Myocyte (in vitro differentiated cells): ENCODE measurements around the gene RIC3. TPM values are rescaled to one million over a fixed set of nuclear protein-coding genes. Genes with fewer than 3 reads are reported as not detected.
A peak's percentile ranks its signal among the peaks of the same experiment; 100 is the strongest.

Experiments
- DNase-seq: peaks from one replicate; pipeline ENCODE4 v3.0.0-alpha.2; 2012; ENCODE audit warnings: low read depth
- total RNA-seq: library from RNA; depleted of rRNA; stranded (reverse); fragments of >200 nt; gene quantifications from 2 replicates; pipeline ENCODE4 v1.2.3, GENCODE V29; 2014

RIC3 gene
- total RNA-seq, 1 donor from 2014 or later = not detected

DNA sequence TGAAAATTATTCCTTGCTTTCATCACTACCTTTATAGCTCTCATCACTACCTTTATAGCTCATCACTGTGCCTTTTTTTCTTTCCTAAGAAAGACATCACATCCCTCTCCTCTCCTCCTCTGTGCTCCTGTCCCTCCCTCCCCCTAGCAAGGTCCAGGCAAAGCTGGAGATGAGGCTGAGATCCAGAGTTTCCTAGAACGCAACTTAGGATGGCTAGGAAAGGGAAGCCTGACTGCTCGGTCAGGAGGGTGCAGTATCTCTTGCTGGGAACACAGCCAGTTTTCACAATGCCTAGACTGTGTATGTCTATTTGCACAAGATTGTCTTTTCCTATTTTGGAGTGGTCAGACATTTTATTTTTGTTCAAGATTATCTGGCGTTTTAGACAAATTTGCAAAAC is 63.2 kb downstream of the RIC3 start:
- no peak for DNase-seq

DNA sequence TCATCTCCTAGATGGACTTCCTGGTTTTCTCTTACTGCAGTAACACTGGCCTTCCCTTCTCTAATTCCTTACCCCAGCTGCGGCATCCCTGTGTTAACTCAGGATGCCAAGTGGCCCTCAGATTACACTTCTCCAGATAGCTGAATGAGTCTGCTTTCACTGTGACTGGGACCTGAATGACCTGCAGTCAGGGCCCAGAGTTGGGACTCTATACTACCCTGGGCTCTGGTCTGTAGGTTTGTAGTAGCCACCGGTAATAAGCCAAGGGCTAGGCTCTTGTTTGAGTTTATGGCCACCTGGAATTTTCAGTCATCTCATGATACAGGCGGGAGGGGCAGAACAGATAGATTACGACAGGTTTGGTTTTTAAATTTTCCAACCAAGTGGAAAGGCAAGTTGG is 63.7 kb downstream of the RIC3 start:
- DNase-seq = no peak

DNA sequence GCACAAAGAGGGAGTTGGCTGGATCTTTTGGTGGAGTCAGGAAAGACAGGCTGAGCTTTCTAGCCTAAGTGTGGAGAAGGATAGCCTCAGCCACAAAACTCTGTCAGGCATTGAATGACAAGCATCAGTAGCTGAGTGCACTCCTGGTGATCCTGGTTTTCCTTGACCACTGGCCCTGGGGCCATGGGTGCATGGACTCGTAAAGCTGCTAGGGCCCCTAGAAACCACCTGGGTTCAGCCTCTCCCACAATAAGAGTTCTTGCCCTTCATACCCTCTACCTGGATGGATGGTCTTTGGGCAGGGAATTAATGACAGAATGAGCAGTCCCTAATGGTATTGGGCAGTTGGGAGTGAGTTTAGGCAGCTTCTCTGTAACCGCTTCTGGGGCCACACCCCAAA is 64.9 kb downstream of the RIC3 start:
- no peak for DNase-seq

DNA sequence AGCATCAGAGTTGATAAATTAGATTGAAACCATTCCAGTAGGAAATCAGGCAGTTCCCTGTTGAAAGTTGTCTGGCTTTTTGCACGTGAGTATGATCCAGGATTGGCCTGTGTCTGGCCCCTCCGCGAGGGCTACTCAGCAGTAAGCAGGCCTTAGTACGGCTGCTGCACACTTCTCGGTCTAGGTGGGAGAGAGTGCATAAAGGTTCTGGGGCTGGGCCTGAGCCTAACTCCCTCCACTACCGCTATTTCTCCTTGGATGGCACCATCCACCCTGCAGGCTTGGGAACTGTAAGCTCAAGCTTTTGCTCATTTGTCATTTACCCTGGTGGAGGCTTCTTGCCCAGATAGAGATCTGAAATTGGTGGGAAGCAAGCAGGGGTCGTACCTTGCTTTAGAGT is 65.9 kb downstream of the RIC3 start:
- no peak for DNase-seq

DNA sequence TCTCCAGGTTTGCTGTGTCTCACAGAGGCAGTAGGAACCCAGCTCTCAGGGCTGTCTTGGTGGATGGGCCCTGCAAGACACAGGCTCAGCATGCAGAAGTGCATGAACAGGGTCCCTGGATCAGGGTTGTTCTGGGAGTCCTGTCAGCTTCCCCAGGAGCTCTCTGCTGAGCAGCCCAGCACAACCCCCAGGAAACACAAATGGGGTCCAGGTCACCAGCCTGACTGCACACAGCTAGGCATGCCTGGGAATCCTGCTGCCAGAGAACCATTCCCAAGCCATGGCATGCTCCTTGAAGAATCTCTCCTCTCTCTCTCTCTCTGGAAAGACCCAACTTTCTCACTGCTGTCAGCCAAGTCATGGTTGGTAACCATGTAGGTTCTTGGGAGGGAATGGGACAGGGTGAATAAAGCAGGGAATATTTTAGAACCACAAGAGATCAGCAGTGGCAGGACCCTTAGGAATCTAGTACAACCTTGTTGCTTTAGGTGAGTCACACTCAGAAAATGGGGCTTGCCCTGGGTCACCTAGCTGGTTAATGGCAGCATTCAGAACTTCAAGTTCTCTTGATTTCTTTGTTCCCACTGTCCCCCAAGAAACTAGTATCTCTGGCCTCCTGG is 66.4 kb downstream of the RIC3 start:
- DNase-seq = no peak

DNA sequence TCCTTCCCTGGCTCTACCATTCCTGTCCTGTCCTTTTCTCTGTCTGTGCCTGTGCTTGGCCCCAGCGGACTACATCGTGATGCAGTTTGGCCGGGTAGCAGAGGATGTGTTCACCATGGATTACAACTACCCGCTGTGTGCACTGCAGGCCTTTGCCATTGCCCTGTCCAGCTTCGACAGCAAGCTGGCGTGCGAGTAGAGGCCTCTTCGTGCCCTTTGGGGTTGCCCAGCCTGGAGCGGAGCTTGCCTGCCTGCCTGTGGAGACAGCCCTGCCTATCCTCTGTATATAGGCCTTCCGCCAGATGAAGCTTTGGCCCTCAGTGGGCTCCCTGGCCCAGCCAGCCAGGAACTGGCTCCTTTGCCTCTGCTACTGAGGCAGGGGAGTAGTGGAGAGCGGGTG is 67.4 kb downstream of the RIC3 start:
- DNase-seq = no peak

DNA sequence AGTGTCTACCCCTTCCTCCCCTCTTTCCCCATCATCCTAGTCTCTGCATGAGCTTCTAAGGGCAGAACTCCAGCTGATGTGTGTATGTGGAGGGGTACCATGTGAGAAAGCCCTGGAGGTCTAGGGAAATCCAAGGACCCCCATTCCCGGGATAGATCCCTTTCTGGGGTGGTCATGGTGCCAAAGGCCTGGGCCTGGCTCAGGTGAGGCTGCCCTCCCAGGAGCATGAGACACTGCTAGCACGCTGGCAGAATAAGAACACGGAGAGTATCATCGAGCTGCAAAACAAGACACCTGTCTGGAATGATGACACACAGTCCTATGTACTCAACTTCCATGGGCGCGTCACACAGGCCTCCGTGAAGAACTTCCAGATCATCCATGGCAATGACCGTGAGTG is 68.2 kb downstream of the RIC3 start:
- DNase-seq = no peak

DNA sequence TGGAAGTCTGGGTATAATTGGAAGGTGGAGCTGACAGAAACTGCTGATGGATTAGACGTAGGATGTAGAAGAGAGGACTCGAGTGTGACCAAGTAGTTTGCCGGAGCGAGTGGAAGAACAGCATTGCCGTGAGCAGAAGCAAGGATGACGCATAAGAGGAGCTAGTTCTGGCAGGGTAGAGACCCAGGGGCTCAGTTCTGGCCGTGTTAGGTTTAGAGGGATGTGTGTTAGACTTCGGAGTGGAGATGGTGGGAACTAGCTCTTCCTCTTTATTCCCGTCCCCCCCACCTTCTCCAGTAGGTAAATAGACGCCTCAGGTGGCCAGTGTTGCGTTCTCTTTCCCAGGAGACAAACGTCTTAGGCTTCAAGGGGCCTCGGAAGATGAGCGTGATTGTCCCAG is 68.7 kb downstream of the RIC3 start:
- DNase-seq = no peak

DNA sequence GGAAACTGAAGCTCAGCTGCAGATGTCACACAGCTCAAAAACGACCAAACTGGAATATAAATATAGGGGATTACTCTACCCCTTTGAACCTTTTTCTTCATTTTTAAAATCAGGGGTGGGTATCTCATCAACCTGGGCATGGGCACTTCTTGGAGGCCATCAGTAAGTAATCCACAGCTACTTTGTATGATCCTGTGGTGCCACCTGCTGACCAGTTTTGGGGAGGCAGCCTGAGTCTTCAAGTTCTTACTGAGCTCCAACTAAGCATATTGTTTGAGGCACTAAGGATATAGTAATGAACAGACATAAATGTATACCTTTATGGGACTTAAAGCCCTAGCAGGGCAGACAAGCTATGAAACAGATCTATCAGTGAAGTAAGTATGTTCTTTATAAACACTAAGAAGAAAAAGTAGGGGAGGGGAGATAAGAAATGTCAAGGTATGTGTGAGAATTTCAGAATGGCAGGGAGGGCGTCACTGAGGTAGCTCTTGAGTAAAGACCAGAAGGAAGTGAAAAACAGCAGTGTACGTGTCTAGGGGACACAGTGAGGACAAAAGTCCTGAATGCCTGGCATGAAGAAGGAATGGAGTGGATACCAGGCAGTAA is 69.4 kb downstream of the RIC3 start:
- peak; percentile 84 for DNase-seq

DNA sequence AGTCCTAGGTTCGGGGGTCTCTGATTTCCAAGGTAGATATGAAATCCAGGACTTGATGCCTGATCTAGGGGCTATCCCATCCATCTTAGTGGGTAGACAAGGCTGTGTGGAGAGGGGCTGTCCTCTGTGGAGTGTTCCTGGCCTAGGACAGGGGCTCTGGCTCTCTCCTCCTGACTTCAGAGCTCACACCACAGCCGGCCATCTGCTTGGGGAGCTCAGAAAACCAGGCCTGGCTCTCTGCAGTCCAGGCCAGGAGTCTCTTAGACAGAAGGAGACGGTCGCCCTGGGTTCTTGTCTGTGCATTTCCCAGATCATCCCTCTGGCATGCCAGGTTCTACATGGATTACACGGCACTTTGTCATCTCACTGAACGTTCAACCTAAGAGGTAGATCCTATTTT is 69.9 kb downstream of the RIC3 start:
- no peak for DNase-seq

DNA sequence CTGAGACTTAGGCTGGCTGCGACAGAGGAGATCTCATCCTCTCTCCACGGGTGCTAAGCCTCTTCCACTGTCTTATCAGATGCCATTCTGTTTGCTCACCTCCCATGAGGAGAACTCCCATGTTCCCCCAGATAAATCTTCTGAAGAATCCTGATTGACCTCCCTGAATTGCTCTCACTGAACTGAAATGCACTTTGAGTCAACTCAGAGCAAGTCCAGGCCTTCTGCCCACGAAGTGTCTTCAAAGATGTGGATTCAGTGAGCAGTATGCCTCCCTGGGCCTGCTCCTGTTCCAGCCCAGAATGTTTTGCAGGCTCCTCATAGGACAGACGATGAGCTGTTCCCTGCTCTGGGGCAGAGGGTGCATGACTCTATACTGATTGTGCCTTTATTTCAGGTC is 70.5 kb downstream of the RIC3 start:
- DNase-seq = no peak

DNA sequence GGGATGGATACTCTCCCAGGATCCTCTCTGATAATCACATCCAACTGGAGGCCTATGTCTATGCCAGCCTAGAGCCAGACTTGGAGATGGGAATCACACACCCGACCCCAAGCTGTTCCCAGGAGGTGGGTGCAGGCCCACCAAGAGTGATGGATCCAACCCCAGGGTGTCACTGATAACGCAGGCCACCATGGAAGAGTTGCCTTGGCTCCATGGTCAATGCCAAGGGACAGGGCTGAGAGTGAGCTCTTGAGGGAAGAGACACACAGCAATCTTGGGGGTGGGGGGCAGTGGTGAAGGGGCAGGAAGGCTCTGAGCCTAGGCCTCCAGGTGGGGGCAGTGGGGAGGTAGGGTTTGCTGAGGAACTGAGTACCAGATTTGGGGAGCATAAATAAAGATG is 70.9 kb downstream of the RIC3 start:
- DNase-seq = no peak

DNA sequence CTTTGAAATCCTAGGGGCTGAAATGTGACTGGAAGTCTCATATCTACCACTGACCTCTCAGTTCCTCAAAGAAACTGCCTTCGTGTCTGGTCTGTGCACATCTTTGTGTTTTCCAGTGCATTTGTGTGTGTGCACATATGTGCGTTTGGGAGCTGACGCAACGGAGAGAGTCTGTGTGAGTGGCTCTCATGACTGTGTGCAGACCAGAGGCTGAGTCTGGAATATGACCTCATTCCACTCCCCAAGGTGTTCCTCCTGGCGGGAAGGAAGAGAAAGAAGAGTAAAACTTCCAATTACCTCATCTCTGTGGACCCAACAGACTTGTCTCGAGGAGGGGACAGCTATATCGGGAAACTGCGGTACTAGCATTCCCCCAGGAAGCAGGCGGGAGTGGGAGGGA is 71.4 kb downstream of the RIC3 start:
- DNase-seq = no peak

DNA sequence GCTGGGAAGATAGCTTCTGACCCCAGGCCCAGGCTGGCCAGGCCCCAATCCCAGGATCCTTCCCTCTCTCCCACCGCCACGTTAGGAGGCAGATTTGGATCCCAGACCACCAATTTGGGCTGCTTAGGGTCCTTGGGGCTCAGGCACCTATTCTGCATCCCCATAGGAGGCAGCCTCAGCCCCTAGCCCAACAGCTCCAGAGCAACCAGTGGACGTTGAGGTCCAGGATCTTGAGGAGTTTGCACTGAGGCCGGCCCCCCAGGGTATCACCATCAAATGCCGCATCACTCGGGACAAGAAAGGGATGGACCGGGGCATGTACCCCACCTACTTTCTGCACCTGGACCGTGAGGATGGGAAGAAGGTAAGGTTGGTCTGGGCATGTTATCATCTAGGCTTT is 71.8 kb downstream of the RIC3 start:
- DNase-seq = no peak

DNA sequence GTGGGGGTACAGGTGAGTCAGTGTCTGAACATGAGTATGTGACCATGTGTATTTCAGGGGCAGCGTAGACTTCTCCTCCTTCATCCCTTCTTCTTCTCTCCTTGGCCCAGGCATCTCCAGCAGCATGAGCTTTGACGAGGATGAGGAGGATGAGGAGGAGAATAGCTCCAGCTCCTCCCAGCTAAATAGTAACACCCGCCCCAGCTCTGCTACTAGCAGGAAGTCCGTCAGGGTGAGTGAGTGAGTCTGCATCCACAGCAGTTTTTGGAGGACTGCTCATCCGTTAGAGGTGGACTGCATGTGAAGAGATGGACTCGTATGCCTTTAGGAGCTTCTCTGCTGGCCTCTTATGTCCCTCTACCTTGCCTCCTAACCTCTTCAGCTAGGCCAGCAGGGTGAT is 72.2 kb downstream of the RIC3 start:
- no peak for DNase-seq

DNA sequence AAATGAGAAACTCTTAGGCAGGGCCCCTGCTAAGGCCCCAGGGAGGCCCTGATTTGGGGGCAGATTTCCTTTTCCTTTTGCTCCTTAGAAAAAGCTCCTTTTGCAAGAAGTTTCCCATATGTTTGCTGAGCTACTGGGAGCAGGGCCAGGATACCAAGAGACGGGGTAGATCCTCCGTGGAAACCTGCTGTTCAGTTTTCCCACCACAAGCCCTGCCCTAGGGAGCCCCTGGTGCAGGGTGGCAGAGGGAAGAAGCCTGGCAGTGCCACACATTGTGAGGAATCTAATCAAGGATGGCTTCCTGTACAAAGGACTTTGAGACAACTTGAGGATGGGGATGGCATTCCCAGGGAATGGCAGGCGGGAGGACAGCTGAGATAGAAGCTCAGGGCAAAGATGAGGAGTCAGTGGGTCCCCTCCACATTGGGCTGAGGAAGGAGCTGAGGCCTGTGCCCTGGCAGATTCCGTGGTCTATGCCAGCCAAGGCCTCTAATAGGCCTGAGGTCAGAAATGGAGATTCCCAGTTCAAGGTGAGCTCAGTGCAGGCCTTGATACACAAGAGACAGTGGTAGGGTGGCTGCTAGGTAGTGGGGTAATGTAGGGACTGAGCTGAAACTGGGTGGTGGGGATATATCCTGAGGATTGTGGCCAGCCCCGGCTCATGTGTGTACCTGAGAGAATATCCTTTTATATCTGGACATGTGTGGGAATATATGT is 72.9 kb downstream of the RIC3 start:
- no peak for DNase-seq

DNA sequence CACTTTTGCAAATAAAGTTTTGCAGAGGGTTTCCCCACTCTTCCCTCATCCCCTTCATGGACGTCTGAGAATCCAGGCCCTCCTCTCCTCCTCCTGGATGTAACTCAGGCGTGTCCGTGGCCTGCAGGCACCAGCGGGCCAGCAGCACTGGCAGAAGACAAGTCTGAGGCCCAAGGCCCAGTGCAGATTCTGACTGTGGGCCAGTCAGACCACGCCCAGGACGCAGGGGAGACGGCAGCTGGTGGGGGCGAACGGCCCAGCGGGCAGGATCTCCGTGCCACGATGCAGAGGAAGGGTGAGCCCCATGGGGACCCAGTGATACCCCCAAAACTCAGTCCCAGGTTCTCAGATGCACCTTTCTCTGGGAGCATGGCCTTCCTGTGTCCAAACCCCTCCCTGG is 73.5 kb downstream of the RIC3 start:
- DNase-seq = no peak

DNA sequence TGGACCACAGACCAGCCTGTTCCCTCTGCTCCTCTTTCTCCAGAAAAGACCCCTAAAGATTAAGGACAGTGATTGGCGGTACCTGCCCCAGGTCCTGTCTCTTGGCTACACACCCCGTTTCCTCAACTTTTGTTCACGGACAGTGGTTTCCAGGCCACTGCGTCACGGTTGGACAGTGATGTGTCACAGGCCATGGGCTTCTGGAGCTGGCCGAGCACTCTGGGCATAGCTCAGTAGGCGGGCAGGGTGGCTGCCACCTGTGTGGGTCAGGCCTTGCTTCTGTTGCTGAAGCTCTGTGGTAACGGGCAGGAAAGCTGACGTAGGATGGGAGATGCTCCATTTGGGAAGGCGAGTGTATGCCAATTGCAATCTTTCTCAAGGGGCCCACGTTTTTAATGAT is 74.2 kb downstream of the RIC3 start:
- no peak for DNase-seq

DNA sequence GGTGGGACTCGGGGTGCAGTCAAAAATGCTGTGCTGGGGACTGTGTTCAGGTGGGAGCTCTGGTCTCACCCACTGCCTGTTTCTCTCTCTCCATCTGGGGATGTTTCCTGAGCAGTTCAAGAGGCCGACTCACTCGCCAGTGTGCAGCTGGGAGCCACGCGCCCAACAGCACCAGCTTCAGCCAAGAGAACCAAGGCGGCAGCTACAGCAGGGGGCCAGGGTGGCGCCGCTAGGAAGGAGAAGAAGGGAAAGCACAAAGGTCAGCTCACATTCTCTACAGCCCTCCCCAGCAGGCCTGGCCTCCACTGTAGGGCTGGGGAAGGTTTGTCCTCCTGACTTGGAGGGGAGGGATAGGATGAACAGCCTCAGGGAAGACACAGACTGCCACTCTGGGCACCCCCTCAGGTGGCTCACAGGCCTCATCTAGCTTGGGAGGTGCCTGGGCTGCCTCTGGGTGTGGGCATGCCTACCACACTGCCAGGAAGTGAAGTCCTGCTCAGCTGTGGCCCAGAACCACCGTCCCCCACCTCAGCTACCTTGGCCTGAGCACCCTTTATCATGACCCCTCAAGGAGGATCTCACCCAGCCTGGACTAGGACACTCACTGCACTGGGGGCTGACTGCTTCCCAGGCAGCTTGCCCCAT is 74.8 kb downstream of the RIC3 start:
- no peak for DNase-seq

DNA sequence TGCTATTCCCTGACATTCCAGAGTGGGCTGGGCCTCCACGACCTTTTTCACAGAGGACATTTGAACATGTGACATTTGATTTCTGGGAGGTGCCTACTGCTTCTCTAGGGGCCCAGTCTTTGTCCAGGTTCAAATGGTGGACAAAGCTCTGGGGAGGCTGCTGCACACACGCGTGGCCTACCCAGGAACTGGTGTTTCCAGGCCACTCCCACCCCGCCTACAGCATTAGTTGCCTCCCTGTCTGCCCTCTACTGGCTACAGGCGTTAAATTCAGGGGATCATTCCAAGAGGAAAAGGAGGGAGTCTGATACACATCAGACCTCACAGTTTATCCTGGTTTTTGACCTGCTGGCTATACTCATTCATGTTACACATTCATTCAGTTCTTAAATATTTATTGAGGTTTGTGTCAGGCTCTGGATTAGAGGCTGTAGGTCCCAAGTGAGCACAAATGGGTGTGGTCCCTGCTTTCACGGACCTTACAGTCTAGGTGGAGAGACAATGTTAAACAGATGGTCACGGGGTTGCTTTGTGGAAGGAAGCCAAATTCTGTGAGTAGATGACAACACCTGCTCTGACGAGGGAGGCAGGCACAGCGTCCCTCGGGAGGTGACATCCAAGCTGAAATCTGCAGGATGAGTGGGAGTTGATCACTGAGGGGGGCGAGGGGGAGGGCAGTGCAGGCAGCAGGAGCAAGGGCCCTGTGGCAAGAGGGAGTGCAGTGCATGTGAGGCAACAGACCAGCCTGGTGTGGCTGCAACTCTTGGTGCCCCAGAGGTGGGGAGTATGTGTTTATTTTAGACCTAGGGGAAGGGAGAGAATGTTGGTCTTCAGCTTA is 76.0 kb downstream of the RIC3 start:
- DNase-seq = peak; percentile 71

DNA sequence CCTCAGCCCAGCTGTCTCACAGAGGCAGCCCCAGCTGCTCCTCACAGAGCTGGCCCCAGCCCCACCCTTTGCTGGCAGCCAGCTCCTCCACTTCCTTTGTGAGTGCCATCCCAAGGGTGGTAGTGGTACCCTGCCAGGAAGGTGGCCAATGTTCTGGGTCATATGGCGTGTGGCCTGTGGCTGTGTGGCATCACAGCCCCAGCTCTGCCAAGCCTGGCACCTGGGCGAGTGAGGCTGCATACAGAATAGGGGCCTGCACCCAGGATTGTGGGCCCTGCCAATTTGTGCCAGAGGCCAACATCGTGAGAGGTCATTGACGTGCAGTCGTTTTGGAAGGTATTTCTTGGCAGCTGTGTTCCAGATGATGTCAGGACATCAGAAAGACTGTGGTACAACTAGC is 77.1 kb downstream of the RIC3 start:
- peak; percentile 62 for DNase-seq

DNA sequence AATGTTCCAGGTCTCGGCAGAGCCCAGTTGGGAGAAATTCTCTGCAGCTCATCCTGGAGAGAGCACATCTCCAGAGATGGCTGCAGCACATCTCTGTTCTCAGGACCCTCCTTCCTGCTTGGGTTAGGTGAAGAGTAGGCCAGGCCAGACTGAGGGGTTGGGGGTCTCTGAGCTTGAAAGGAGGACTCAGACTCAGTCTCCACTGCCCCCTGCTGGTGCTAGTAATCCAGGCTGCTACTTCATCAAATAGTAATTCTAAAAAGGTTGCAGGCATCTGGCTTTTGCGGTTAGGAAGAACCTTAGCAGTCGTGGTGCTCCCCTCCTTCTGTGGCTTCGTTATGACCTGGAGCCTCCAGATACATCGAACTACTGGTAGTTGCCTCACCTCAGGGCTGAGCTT is 78.1 kb downstream of the RIC3 start:
- DNase-seq = peak; percentile 63
